GM21737 (cell line): ENCODE results near the gene SYNGR1.

Experiments used
- ATAC-seq: cut with Tn5 transposase; IDR thresholded peaks from one replicate; pipeline ENCODE4 v1.9.1; 2021; ENCODE audit warnings: mild to moderate bottlenecking, moderate library complexity; ENCODE audit not compliant: unreplicated experiment

SYNGR1 gene

GRCh38 chr22:39428597-39429071 lies 78.8 kb downstream of the SYNGR1 start:
- ATAC-seq = no peak

GRCh38 chr22:39429186-39429585 lies 79.4 kb downstream of the SYNGR1 start:
- no peak for ATAC-seq

- no peak for ATAC-seq
These were observed 80.3 kb downstream of the SYNGR1 start for GRCh38 chr22:39429916-39430575.

- ATAC-seq = no peak
These were observed 80.9 kb downstream of the SYNGR1 start for GRCh38 chr22:39430576-39431150.

GRCh38 chr22:39431216-39431801 lies 81.5 kb downstream of the SYNGR1 start:
- no peak for ATAC-seq

GRCh38 chr22:39431821-39432251 lies 82.0 kb downstream of the SYNGR1 start:
- no peak for ATAC-seq

GRCh38 chr22:39432361-39432811 lies 82.6 kb downstream of the SYNGR1 start:
- ATAC-seq = no peak

- ATAC-seq = no peak
These were observed 83.9 kb downstream of the SYNGR1 start for GRCh38 chr22:39433476-39434242.

- ATAC-seq = no peak
These were observed 84.5 kb downstream of the SYNGR1 start for GRCh38 chr22:39434243-39434653.

- no peak for ATAC-seq
These were observed 84.9 kb downstream of the SYNGR1 start for GRCh38 chr22:39434721-39435120.
